Hematopoietic multipotent progenitor cell (in vitro differentiated cells): ENCODE data around the gene EBNA1BP2. TPM values are rescaled to one million over a fixed set of nuclear protein-coding genes. Genes with fewer than 3 reads are reported as not detected.
"Not testable (repeated sequence)": the region's sequence is repeated elsewhere in the genome, so short reads cannot be mapped to it uniquely, and the experiment has no call there.

Experiments used
- DNase-seq, 3 donors: peaks; one replicate each; pipeline ENCODE4 v3.0.0-alpha.2; 2011 to 2015; ENCODE audit warnings: low read depth in 2 of 3, low spot score in 2 of 3
- total RNA-seq: library from RNA; depleted of rRNA; stranded (reverse); fragments of >200 nt; gene quantifications from one replicate; pipeline ENCODE4 v1.2.3, GENCODE V29; 2012

The EBNA1BP2 gene
- 33.1 TPM for total RNA-seq

- peak; percentile 93 to 96 (median 95) for DNase-seq
Measured at GRCh38 chr1:43171876-43172526, at the start of gene EBNA1BP2, which contains the start of gene CFAP57. Gene EBNA1BP2 (minus strand): TSS chr1:43172290. CDS start chr1:43172118, 172 bp downstream. Gene CFAP57 (plus strand): TSS chr1:43172330. CDS start chr1:43172754, 424 bp downstream.

GRCh38 chr1:43221797-43222196 is 49.7 kb upstream of the EBNA1BP2 start:
- DNase-seq: no peak

GRCh38 chr1:43220905-43221778 is 49.1 kb upstream of the EBNA1BP2 start:
- peak in 1 of 3 donors; percentile 34 for DNase-seq

GRCh38 chr1:43217747-43218146 is 45.7 kb upstream of the EBNA1BP2 start:
- no peak for DNase-seq

GRCh38 chr1:43214501-43215444 is 42.7 kb upstream of the EBNA1BP2 start:
- no peak for DNase-seq

GRCh38 chr1:43208277-43208676 is 36.2 kb upstream of the EBNA1BP2 start:
- DNase-seq: not testable (repeated sequence)

GRCh38 chr1:43207229-43207853 is 35.3 kb upstream of the EBNA1BP2 start:
- DNase-seq: no peak

GRCh38 chr1:43206600-43207228 is 34.6 kb upstream of the EBNA1BP2 start:
- DNase-seq: peak in 1 of 3 donors; percentile 5

GRCh38 chr1:43205671-43206070 is 33.6 kb upstream of the EBNA1BP2 start:
- DNase-seq: no peak

GRCh38 chr1:43204394-43204793 is 32.3 kb upstream of the EBNA1BP2 start:
- DNase-seq: no peak

GRCh38 chr1:43203859-43204258 is 31.8 kb upstream of the EBNA1BP2 start:
- DNase-seq: no peak

GRCh38 chr1:43199093-43199726 is 27.1 kb upstream of the EBNA1BP2 start:
- no peak for DNase-seq

GRCh38 chr1:43197343-43198127 is 25.4 kb upstream of the EBNA1BP2 start:
- no peak for DNase-seq

GRCh38 chr1:43194509-43194908 is 22.4 kb upstream of the EBNA1BP2 start:
- no peak for DNase-seq

GRCh38 chr1:43188106-43188505 is 16.0 kb upstream of the EBNA1BP2 start:
- DNase-seq: no peak

- no peak for DNase-seq
Measured at GRCh38 chr1:43184995-43185394, 12.9 kb upstream of the EBNA1BP2 start.

GRCh38 chr1:43184388-43184787 is 12.3 kb upstream of the EBNA1BP2 start:
- DNase-seq: no peak

GRCh38 chr1:43177691-43178090 is 5.6 kb upstream of the EBNA1BP2 start:
- no peak for DNase-seq
